K562 (cell line): ENCODE results near the gene GCSH. TPM values are rescaled to one million over a fixed set of nuclear protein-coding genes. Genes with fewer than 3 reads are reported as not detected.

Source experiments
- C11orf30 ChIP-seq: fragments of 450-650 bp; IDR thresholded peaks from 2 replicates; pipeline ENCODE4 v1.6.1; 2016; ENCODE audit warnings: low read depth, mild to moderate bottlenecking
- CEBPG ChIP-seq, 3 experiments: fragments of 200-800 bp in 1 of 3; sonication (Bioruptor generic) in 1 of 3; sonication (generic) in 1 of 3; formaldehyde crosslinking in 1 of 3; IDR thresholded peaks in 2 of 3; conservative IDR thresholded peaks in 1 of 3; 2 replicates each; pipeline versions ENCODE4 v1.6.1 to v1.8.0; 2016 to 2022; ENCODE audit warnings: missing compliant biosample characterization in 2 of 3, missing genetic modification characterization in 2 of 3, mild to moderate bottlenecking in 1 of 3, missing genetic modification reagents in 1 of 3
- CREM ChIP-seq: IDR thresholded peaks from 2 replicates; pipeline ENCODE4 v1.6.1; 2014; ENCODE audit warnings: antibody characterized with exemption, low read depth
- HDGF ChIP-seq: fragments of 450-650 bp; IDR thresholded peaks from 2 replicates; pipeline ENCODE4 v1.6.1; 2016
- HMG20B ChIP-seq: fragments of 250-450 bp; sonication (Bioruptor Pico); IDR thresholded peaks from 2 replicates; pipeline ENCODE4 v1.5.0; 2021; ENCODE audit warnings: mild to moderate bottlenecking
- ILF3 ChIP-seq: fragments of 450-650 bp; IDR thresholded peaks from 2 replicates; pipeline ENCODE4 v1.6.1; 2018; ENCODE audit warnings: antibody characterized with exemption, mild to moderate bottlenecking, moderate library complexity, borderline replicate concordance
- JUN ChIP-seq, 2 experiments: sonication (generic) in 1 of 2; formaldehyde crosslinking in 1 of 2; IDR thresholded peaks; 2 replicates each; pipeline versions ENCODE4 v1.6.1 to v1.8.0; 2012 to 2022; ENCODE audit warnings: borderline replicate concordance in 2 of 2, mild to moderate bottlenecking in 2 of 2, improper control_type of control experiment in 1 of 2, low read depth in 1 of 2, low read length in 1 of 2, missing genetic modification reagents in 1 of 2
- MCM3 ChIP-seq: fragments of 450-650 bp; IDR thresholded peaks from 2 replicates; pipeline ENCODE4 v1.6.1; 2016
- MEIS2 ChIP-seq: fragments of 450-650 bp; IDR thresholded peaks from 2 replicates; pipeline ENCODE4 v1.6.1; 2014; ENCODE audit warnings: mild to moderate bottlenecking; ENCODE audit not compliant: partially characterized antibody
- NCOR1 ChIP-seq: fragments of 450-650 bp; IDR thresholded peaks from 2 replicates; pipeline ENCODE4 v1.6.1; 2016; ENCODE audit warnings: mild to moderate bottlenecking, moderate library complexity
- NR2C1 ChIP-seq, 2 experiments: fragments of 450-650 bp; IDR thresholded peaks; 2 replicates each; pipeline ENCODE4 v1.6.1; 2017; ENCODE audit warnings: mild to moderate bottlenecking in 2 of 2, antibody characterized with exemption in 1 of 2, inconsistent platforms in 1 of 2, missing compliant biosample characterization in 1 of 2, missing genetic modification characterization in 1 of 2
- RBM15 ChIP-seq: fragments of 200-400 bp; formaldehyde crosslinking; IDR thresholded peaks from 2 replicates; pipeline ENCODE4 v1.6.1; 2018; ENCODE audit warnings: mild to moderate bottlenecking, low read length, moderate library complexity; ENCODE audit not compliant: insufficient read depth
- SIN3A ChIP-seq, 2 experiments: fragments of 150-350 bp in 1 of 2; IDR thresholded peaks; 2 replicates each; pipeline ENCODE4 v1.6.1; 2011 to 2016; ENCODE audit warnings: borderline replicate concordance in 2 of 2, low read depth in 2 of 2, low read length in 2 of 2, mild to moderate bottlenecking in 2 of 2, moderate library complexity in 2 of 2; ENCODE audit not compliant: control insufficient read depth in 1 of 2
- SMAD4 ChIP-seq: fragments of 250-450 bp; sonication (Bioruptor Pico); conservative IDR thresholded peaks from 2 replicates; pipeline ENCODE4 v1.8.0; 2021; ENCODE audit warnings: inconsistent platforms, mild to moderate bottlenecking, moderate library complexity
- STAG1 ChIP-seq: sonication (generic); formaldehyde crosslinking; IDR thresholded peaks from 2 replicates; pipeline ENCODE4 v1.5.0; 2020; ENCODE audit warnings: missing genetic modification reagents, borderline replicate concordance
- U2AF2 ChIP-seq: fragments of 200-400 bp; formaldehyde crosslinking; optimal IDR thresholded peaks from 2 replicates; pipeline ENCODE3; 2017; ENCODE audit warnings: low read depth, mild to moderate bottlenecking, low read length
- ZNF398 ChIP-seq: fragments of 250-450 bp; sonication (Bioruptor Pico); IDR thresholded peaks from 2 replicates; pipeline ENCODE4 v1.8.0; 2021; ENCODE audit warnings: moderate library complexity, mild to moderate bottlenecking, inconsistent platforms
- ZNF639 ChIP-seq, 2 experiments: fragments of 200-800 bp in 1 of 2; sonication (Bioruptor generic) in 1 of 2; sonication (generic) in 1 of 2; formaldehyde crosslinking in 1 of 2; IDR thresholded peaks in 1 of 2; conservative IDR thresholded peaks in 1 of 2; 2 replicates each; pipeline versions ENCODE4 v1.5.0 to v1.6.1; 2016 to 2020; ENCODE audit warnings: missing compliant biosample characterization in 1 of 2, missing genetic modification characterization in 1 of 2, missing genetic modification reagents in 1 of 2
- polyA plus RNA-seq, 8 experiments: library from polyadenylated mRNA; depleted of rRNA in 4 of 8; stranded (reverse) in 5 of 8; unstranded in 3 of 8; fragments of >200 nt; fragmentation: Nextera tagmentation in 2 of 8; fragmentation: Illumina TruSeq in 1 of 8; extraction: Ambion mirVana in 2 of 8; extraction: Trizol in 1 of 8; gene quantifications; 2 replicates each; pipeline versions ENCODE4 v1.2.1 to v1.2.3, GENCODE V29; 2011 to 2014; ENCODE audit warnings: inconsistent platforms in 1 of 8, missing spikeins in 1 of 8
- total RNA-seq, 7 experiments: library from RNA; depleted of rRNA in 6 of 7; stranded (reverse); fragments of >200 nt in 6 of 7; fragmentation: Illumina TruSeq in 2 of 7; extraction: Trizol in 2 of 7; gene quantifications; 2 replicates each; pipeline versions ENCODE4 v1.2.1 to v1.2.3, GENCODE V29; 2011 to 2021; ENCODE audit warnings: low replicate concordance in 1 of 7

Gene GCSH
- total and polyA plus RNA-seq, 9 of the 15 experiments (the other 6 are each of a cell fraction or from before 2014, with no cell fraction given), result 35.0 to 121 (median 89.0) TPM

- TF ChIP-seq ZNF639 (CRISPR knock-in tag; conservative IDR thresholded peaks at IDR 0.05 in 1 of 2, IDR thresholded peaks at IDR 0.05 in 1 of 2) (no peak; a peak in 1 of 4 replicates), NCOR1 (no peak), ZNF398 (no peak), JUN (IDR thresholded peaks at IDR 0.05; ENCODE audit: borderline replicate concordance, low read depth, low read length) (no peak), JUN (CRISPR knock-in tag; IDR thresholded peaks at IDR 0.05; ENCODE audit: borderline replicate concordance) (no peak), RBM15 (no peak), HMG20B (CRISPR knock-in tag) (no peak), CREM (peak; percentile 52), SIN3A (IDR thresholded peaks at IDR 0.05; ENCODE audit: borderline replicate concordance in 2 of 2, control insufficient read depth in 1 of 2, low read depth in 2 of 2, low read length in 2 of 2) (0 out of 4 replicates have a peak, but pooled peaks of 1 of the 2 experiments have one; percentile 21), C11orf30 (peak; percentile 91), MEIS2 (peak; percentile 48), U2AF2 (no peak), NR2C1 (IDR thresholded peaks at IDR 0.05) (no peak), NR2C1 (tag; IDR thresholded peaks at IDR 0.05) (no peak), STAG1 (CRISPR knock-in tag) (no peak), ILF3 (no peak), SMAD4 (CRISPR knock-in tag) (no peak), HDGF (peak; percentile 94; the same call in 1 of the 2 replicates), MCM3 (no peak), CEBPG (CRISPR knock-in tag; IDR thresholded peaks at IDR 0.05) (no peak), CEBPG (tag; conservative IDR thresholded peaks at IDR 0.05 in 1 of 2, IDR thresholded peaks at IDR 0.05 in 1 of 2) (no peak)
Measured at GRCh38 chr16:81076566-81077075, 19.6 kb downstream of the GCSH start (continued).
